Immature natural killer cell (primary cell): ENCODE measurements around the gene KIF25. TPM values are rescaled to one million over a fixed set of nuclear protein-coding genes. Genes with fewer than 3 reads are reported as not detected.
"Not testable (repeated sequence)": the region's sequence is repeated elsewhere in the genome, so short reads cannot be mapped to it uniquely, and the experiment has no call there.

Source experiments
- DNase-seq, 3 donors: peaks; one replicate each; pipeline ENCODE4 v3.0.0; 2022; ENCODE audit warnings: mixed read lengths in 1 of 3
- H3K27ac Mint-ChIP-seq, 6 donors: one replicate each; pipeline ENCODE4 v1.8.0; 2020; ENCODE audit warnings: mixed read lengths in 6 of 6, mild to moderate bottlenecking in 5 of 6, inconsistent platforms in 4 of 6, moderate library complexity in 3 of 6
- H3K27me3 Mint-ChIP-seq, 3 donors: one replicate each; pipeline ENCODE4 v1.8.0; 2020 to 2021; ENCODE audit warnings: low read depth in 3 of 3, mild to moderate bottlenecking in 3 of 3, mixed read lengths in 3 of 3, moderate library complexity in 3 of 3, inconsistent platforms in 1 of 3
- H3K36me3 Mint-ChIP-seq, 3 donors: one replicate each; pipeline ENCODE4 v1.8.0; 2020; ENCODE audit warnings: mixed read lengths in 3 of 3, inconsistent platforms in 2 of 3, mild to moderate bottlenecking in 2 of 3
- H3K4me1 Mint-ChIP-seq, 2 donors: one replicate each; pipeline ENCODE4 v1.8.0; 2020; ENCODE audit warnings: inconsistent platforms in 2 of 2, mild to moderate bottlenecking in 2 of 2, mixed read lengths in 2 of 2, moderate library complexity in 1 of 2
- H3K4me3 Mint-ChIP-seq, 5 donors: one replicate each; pipeline ENCODE4 v1.8.0; 2020; ENCODE audit warnings: mild to moderate bottlenecking in 5 of 5, mixed read lengths in 5 of 5, inconsistent platforms in 3 of 5, moderate library complexity in 3 of 5
- H3K9me3 Mint-ChIP-seq, 6 donors: one replicate each; pipeline ENCODE4 v1.8.0; 2020; ENCODE audit warnings: mild to moderate bottlenecking in 6 of 6, mixed read lengths in 6 of 6, inconsistent platforms in 4 of 6, moderate library complexity in 3 of 6
- polyA plus RNA-seq, 3 donors: library from polyadenylated mRNA; unstranded; fragments of 300-500 nt; fragmentation: Illumina TruSeq; gene quantifications; one replicate each; pipeline ENCODE4 v1.2.3, GENCODE V29; 2021

The KIF25 gene
- polyA plus RNA-seq, 3 donors from 2014 or later: not detected

DNA sequence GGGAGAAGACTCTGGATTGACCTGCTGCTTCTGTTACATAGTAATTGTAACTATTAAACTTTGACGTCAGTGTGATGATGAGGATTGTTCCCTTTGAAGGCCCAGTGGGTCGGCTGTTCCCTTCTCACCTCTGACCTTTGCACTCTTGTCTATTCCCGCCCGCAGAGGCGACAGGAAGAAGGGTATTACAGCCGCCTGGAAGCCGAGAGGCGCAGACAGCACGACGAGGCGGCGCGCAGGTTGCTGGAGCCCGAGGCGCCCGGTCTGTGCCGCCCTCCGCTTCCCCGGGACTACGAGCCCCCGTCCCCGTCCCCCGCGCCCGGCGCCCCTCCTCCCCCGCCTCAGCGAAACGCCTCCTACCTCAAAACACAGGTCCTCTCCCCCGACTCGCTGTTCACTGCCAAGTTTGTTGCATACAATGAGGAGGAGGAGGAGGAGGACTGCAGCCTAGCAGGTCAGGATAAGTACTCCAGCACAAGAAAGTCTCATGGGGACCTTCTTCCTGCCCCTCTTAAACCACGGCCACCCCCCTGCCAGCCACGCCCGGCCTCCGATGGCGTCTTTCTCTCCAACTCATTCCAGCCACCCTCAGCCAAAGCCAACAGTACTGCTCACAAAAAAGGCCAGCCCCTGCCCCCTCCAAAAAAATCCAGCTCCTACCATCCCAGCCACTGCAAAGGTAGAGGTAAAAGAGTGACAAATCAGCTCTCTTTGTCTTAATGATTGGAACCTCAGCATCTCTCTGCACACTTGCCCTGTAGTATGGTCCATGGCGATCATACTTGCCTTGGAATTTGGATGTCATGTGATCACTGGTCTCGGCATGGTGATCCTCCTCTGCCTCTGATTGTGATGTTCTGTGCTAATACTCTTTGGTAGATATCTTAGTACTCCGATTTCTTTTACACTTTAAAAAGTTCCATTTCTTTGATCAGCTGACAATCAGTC is 31.6 kb upstream of the KIF25 start:
- no peak for DNase-seq
- no peak overlapping the region for H3K4me3 Mint-ChIP-seq
- no peaks in the 10 kb centered on the region for H3K4me1 Mint-ChIP-seq
- no peak overlapping the region for H3K27ac Mint-ChIP-seq
- peaks cover 0 to 4% (median 3%) of the 10 kb centered on the region in 3 donors for H3K27me3 Mint-ChIP-seq
- H3K9me3 Mint-ChIP-seq: no peaks in the 10 kb centered on the region
- peaks cover 0 to 17% (median 8%) of the 10 kb centered on the region in 3 donors for H3K36me3 Mint-ChIP-seq

DNA sequence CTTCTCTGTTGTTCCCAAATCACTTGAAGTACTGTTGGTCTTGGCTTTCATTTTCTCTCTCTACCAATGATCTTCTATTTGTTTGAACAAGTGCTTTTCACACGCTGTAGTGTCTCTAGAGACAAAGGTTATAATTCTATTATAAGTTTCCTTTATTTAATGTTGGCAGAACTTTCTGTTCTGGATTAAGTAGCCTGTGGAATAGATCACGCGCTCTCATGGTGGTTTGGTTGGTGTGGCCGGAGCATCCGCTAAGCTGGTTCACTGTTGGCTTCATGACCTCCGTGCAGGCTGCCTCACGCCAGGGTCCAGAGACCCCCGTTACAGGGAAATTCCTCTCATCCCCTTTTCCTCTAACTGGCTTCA is 30.9 kb upstream of the KIF25 start:
- no peak for DNase-seq
- H3K4me1 Mint-ChIP-seq: no peaks in the 10 kb centered on the region
- H3K27ac Mint-ChIP-seq: no peak overlapping the region
- H3K27me3 Mint-ChIP-seq: peaks cover 0 to 4% (median 3%) of the 10 kb centered on the region in 3 donors
- H3K4me3 Mint-ChIP-seq: no peak overlapping the region
- H3K9me3 Mint-ChIP-seq: no peaks in the 10 kb centered on the region
- peaks cover 0 to 17% (median 8%) of the 10 kb centered on the region in 3 donors for H3K36me3 Mint-ChIP-seq

DNA sequence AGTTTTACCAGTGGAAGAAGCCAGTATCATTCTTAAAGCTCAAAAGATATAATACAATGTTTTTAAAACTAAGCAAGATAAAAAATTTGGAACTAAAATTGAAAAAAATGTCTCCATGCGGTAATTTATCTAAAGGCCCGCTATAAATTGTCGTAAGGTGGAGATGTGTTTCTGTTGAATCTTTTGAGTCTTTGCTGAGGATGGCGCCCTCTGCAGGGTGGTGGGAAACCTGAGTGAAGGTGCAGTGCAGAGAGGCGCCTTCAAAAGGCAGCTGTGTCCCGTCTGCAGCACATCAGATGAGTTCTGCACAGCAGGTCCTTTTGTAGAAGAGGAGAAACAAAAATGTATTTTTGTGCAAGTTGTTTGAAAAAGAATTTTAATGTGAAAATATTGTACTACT is 29.4 kb upstream of the KIF25 start:
- Mint-ChIP-seq H3K27ac (no peak overlapping the region), H3K4me1 (no peaks in the 10 kb centered on the region), H3K36me3 (peaks cover 0 to 17% (median 8%) of the 10 kb centered on the region in 3 donors), H3K9me3 (no peaks in the 10 kb centered on the region), H3K4me3 (no peak overlapping the region), H3K27me3 (peaks cover 2 to 4% (median 3%) of the 10 kb centered on the region in 3 donors)
- DNase-seq: no peak

DNA sequence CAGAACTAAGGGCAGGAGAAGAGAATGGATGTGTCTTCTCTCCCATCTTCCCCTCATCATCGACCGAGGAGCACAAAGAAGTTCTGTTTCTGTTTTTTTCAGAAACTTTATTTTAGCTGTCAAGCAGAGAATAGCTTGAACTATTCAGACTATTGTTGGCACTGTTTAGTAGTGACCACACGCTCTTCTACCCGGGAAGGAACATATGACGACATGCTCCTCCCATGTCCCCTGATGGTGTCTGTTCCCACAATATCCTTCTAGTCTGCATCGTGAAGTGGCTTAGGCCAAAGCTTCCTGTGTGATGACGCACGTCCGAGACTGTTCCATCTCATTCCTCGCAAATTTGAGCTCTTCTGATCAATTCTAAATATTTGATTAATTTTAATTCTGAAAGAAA is 27.2 kb upstream of the KIF25 start:
- Mint-ChIP-seq H3K9me3 (no peaks in the 10 kb centered on the region), H3K27ac (no peak overlapping the region), H3K36me3 (peaks cover 0 to 13% (median 4%) of the 10 kb centered on the region in 3 donors), H3K27me3 (peaks cover 2 to 3% (median 2%) of the 10 kb centered on the region in 3 donors), H3K4me1 (no peaks in the 10 kb centered on the region), H3K4me3 (no peak overlapping the region)
- no peak for DNase-seq

DNA sequence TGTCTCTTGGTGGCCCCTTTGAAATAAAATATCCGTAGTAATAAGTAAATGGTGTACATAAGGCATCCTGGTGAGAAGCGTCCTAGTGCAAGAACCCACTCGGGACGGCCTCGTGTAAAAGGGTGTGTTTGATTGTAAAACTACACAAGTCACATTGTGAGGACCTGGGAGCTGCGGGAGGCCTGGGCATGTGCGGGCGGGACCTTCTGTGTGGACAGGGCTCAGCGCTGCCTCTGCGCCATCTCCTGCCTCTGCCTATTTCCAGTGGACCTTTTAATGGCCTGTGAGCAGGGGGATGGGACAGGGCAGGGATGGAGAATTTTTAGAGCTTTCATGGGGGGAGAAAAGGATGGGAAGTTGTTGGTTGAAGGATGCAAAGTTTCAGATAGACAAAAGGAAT is 25.3 kb upstream of the KIF25 start:
- H3K4me3 Mint-ChIP-seq: no peak overlapping the region
- H3K36me3 Mint-ChIP-seq: peaks cover 0 to 8% (median 0%) of the 10 kb centered on the region in 3 donors
- no peak overlapping the region for H3K27ac Mint-ChIP-seq
- no peak for DNase-seq
- H3K9me3 Mint-ChIP-seq: no peaks in the 10 kb centered on the region
- peaks cover 2% of the 10 kb centered on the region in 3 donors for H3K27me3 Mint-ChIP-seq
- H3K4me1 Mint-ChIP-seq: no peaks in the 10 kb centered on the region

DNA sequence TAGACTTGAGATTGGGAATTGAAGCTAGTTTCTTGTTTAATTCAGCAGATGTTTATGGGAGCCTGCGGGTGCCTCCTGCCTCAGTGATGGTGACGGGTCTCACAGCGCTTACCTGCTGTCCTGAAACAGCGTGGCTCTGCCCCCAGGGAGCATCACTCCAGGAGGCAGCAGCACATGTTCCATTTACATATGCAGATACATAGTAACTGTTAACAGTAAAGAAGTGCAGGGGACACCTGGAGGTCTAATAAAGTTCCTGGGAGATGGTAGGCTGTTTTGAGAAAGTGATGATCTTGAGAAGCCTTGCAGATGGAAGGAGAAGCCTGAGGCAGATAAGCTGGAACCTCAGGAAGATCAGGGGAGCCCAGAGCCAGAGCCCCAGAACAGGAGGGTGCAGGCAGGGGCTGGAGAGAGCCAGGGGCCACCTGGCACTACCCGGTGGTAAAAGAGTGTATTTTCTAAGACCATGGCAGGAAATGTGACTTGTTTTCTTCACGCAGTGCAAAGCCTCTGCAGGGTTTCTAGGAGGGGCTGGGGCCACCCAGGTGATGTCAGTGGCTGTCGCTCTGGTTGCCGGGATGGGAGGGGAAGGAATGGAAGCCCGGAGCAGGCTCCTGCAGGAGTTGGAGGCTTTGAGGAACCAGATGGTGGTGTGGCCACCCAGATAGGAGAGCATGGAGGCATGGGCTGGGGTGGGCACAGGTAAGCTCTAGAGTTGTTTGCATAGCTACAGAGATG is 24.2 kb upstream of the KIF25 start:
- Mint-ChIP-seq H3K36me3 (peaks cover 0 to 5% (median 0%) of the 10 kb centered on the region in 3 donors), H3K27ac (no peak overlapping the region), H3K27me3 (peaks cover 0 to 2% (median 0%) of the 10 kb centered on the region in 3 donors), H3K4me1 (no peaks in the 10 kb centered on the region), H3K4me3 (no peak overlapping the region), H3K9me3 (no peaks in the 10 kb centered on the region)
- DNase-seq: no peak

DNA sequence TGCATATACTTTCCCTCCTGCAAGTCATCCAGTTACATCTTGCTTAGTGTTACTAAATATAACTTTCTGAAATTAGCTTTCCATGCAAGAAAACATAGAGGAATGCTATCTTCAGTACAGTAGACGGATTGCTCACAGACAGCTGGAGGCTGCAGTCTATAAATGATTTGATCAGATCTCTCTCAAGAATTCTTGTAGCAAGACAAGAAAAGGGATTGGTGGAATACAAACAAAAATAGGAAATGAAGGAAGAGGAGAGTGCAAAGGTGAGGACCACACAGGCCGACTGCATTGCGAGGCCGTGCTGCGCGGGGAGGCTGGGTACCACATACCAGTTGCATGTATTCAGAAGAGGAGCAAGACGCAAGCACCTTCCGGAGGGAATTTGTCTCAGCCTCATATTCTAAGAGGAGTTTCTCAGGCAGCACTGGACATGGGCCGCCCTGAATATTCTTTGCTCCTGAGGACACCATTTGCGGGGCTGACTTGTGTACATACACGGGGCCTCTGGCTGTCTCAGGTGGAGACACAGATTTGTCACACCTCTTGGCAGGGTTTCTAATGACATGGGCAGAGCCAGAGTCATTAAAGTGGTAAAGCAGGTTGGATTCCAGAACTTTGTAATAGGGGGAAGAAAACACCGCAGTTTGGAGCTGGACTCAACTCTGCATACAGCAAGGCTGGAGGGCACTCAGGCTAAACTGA is 22.7 kb upstream of the KIF25 start:
- no peak overlapping the region for H3K27ac Mint-ChIP-seq
- H3K9me3 Mint-ChIP-seq: no peaks in the 10 kb centered on the region
- H3K36me3 Mint-ChIP-seq: peaks cover 0 to under 1% (median 0%) of the 10 kb centered on the region in 3 donors
- no peak overlapping the region for H3K4me3 Mint-ChIP-seq
- no peaks in the 10 kb centered on the region for H3K4me1 Mint-ChIP-seq
- peaks cover 0 to 2% (median 0%) of the 10 kb centered on the region in 3 donors for H3K27me3 Mint-ChIP-seq
- DNase-seq: no peak

DNA sequence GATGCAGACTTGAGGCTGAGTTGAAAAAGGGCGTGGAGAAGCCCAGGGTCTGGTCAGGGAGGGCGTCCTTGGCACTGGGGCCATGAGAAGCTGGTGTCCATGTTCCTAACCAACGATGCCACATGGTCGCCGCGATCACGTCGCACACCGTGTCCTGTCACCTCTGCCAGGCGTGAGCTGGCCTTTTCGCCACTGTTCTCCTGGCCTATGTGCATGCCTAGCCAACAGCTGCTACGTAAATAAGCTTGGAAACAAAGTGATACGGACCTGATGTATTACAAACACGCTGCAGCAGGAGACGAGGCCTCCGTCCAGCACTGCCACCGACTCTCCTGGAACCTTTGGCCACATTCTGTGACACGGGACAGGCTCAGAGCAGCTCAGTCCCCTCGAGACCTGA is 22.0 kb upstream of the KIF25 start:
- Mint-ChIP-seq H3K9me3 (no peaks in the 10 kb centered on the region), H3K27ac (no peak overlapping the region), H3K4me3 (no peak overlapping the region), H3K4me1 (no peaks in the 10 kb centered on the region), H3K27me3 (peaks cover 0 to 5% (median 0%) of the 10 kb centered on the region in 3 donors), H3K36me3 (no peaks in the 10 kb centered on the region)
- DNase-seq: no peak

DNA sequence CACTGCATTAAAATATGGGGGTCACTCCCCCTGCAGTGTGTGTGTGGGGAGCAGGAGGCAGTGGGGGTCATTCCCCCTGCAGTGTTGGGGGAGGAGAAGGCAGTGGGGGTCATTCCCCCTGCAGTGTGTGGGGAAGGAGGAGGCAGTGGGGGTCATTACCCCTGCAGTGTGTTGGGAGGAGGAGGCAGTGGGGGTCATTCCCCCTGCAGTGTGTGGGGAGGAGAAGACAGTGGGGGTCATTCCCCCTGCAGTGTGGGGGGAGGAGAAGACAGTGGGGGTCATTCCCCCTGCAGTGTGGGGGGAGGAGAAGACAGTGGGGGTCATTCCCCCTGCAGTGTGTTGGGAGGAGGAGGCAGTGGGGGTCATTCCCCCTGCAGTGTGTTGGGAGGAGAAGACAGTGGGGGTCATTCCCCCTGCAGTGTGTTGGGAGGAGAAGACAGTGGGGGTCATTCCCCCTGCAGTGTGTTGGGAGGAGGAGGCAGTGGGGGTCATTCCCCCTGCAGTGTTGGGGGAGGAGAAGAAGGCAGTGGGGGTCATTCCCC is 21.3 kb upstream of the KIF25 start:
- H3K27me3 Mint-ChIP-seq, H3K36me3 Mint-ChIP-seq, H3K9me3 Mint-ChIP-seq, DNase-seq, H3K4me3 Mint-ChIP-seq, H3K4me1 Mint-ChIP-seq, H3K27ac Mint-ChIP-seq: not testable (repeated sequence)

DNA sequence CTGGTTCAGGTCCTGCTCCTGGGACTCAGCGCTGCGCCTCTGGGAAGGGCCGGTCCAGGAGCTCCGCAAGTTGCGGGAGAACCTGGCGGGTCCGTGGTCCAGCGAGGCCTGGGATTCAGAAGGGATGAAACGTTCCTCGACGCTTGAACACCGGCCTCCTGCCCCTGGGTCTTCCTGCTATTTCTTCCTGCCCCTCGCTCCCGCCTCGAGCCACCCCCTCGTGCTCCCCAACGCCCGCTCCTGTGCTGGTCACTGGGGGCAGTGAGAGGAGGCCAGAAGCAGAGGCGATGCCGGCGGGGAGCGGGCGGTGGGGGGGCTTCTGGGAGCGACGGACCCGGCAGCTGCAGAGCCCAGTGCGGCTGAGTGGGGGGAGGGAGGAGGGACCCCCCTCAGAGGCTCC is 20.8 kb upstream of the KIF25 start:
- H3K36me3 Mint-ChIP-seq: no peaks in the 10 kb centered on the region
- H3K9me3 Mint-ChIP-seq: no peaks in the 10 kb centered on the region
- H3K27ac Mint-ChIP-seq: no peak overlapping the region
- H3K4me1 Mint-ChIP-seq: no peaks in the 10 kb centered on the region
- no peak overlapping the region for H3K4me3 Mint-ChIP-seq
- H3K27me3 Mint-ChIP-seq: peaks cover 0 to 5% (median 1%) of the 10 kb centered on the region in 3 donors
- no peak for DNase-seq

DNA sequence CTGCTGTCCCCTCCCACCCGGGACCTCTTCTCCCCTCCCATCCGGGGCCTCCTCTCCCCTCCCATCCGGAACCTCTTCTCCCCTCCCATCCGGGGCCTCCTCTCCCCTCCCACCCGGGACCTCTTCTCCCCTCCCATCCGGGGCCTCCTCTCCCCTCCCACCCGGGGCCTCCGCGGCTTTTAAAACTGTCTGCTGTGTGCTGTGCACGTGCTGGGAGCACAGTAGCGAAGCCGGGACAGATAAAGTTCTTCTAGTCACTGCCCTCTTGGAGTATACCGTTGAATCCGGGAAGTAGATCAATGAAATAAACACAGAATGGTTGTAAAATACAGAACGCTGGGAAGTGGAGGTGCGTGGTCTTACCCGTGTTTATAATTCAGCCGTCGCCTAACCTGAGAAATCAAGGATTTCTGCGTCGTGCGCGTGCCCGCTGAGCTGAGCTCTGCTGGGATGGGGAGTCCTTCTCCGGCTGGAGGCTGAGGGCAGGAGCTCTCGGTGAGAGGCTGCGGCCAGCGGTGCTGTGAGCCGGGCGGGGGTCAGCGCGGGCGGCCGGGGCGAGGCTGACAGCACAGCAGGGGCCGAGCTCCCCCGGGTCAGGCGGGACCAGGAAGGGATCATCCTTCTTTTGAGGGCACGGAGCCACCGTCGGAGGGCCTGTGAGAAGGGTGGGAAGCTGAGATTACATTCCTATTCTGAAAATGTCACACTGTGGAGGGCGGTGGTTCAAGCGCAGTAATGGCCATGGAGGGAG is 19.6 kb upstream of the KIF25 start:
- Mint-ChIP-seq H3K36me3 (no peaks in the 10 kb centered on the region), H3K4me3 (no peak overlapping the region), H3K27ac (no peak overlapping the region), H3K9me3 (no peaks in the 10 kb centered on the region), H3K4me1 (no peaks in the 10 kb centered on the region), H3K27me3 (peaks cover 1 to 4% (median 2%) of the 10 kb centered on the region in 3 donors)
- DNase-seq: no peak

DNA sequence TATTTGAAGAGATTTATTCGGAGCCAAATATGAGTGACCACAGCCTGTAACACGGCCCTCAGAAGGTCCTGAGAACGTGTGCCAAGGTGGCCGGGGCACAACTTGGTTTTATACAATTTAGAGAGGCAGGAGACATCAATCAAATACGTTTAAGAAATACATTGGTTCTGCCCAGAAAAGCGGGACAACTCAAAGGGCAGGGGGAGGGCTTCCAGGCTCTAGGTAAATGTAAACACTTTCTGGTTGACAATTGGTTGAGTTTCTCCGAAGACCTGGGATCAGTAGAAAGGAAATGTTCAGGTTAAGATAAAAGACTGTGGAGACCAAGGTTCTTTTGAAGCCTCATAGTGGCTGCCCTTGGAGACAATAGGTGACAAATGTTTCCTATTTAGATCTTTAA is 18.9 kb upstream of the KIF25 start:
- no peak for DNase-seq
- Mint-ChIP-seq H3K36me3 (no peaks in the 10 kb centered on the region), H3K4me3 (no peak overlapping the region), H3K27me3 (peaks cover 1 to 2% (median 2%) of the 10 kb centered on the region in 3 donors), H3K4me1 (no peaks in the 10 kb centered on the region), H3K27ac (no peak overlapping the region), H3K9me3 (no peaks in the 10 kb centered on the region)
